Hematopoietic multipotent progenitor cell treated with erythropoietin and hydrocortisone succinate and interleukin-3 and kit ligand, for 15 days (in vitro differentiated cells): ENCODE data around the gene SLC35F5.
"Not testable (repeated sequence)": the region's sequence is repeated elsewhere in the genome, so short reads cannot be mapped to it uniquely, and the experiment has no call there.

ENCODE experiments used
- DNase-seq: peaks from one replicate; pipeline ENCODE4 v3.0.0-alpha.2; 2015; ENCODE audit warnings: low spot score

SLC35F5 gene

GRCh38 chr2:113756355-113757137 lies at the start of gene SLC35F5:
TSS of gene SLC35F5 (minus strand) at chr2:113756642. CDS start at chr2:113756409, 233 bp downstream.
- peak; percentile 95 for DNase-seq

GRCh38 chr2:113799375-113799774 lies 42.9 kb upstream of the SLC35F5 start:
- no peak for DNase-seq

- DNase-seq = no peak
These were observed 40.8 kb upstream of the SLC35F5 start for GRCh38 chr2:113797237-113797636.

- no peak for DNase-seq
These were observed 40.2 kb upstream of the SLC35F5 start for GRCh38 chr2:113796592-113797175.

- DNase-seq = no peak
These were observed 39.0 kb upstream of the SLC35F5 start for GRCh38 chr2:113795405-113795920.

GRCh38 chr2:113791697-113792590 lies 35.5 kb upstream of the SLC35F5 start:
- DNase-seq = no peak

- no peak for DNase-seq
These were observed 28.6 kb upstream of the SLC35F5 start for GRCh38 chr2:113784823-113785744.

- DNase-seq = no peak
These were observed 24.0 kb upstream of the SLC35F5 start for GRCh38 chr2:113780472-113780871.

GRCh38 chr2:113777371-113777770 lies 20.9 kb upstream of the SLC35F5 start:
- DNase-seq = no peak

- DNase-seq = no peak
These were observed 20.5 kb upstream of the SLC35F5 start for GRCh38 chr2:113776949-113777348.

GRCh38 chr2:113774616-113775015 lies 18.2 kb upstream of the SLC35F5 start:
- not testable (repeated sequence) for DNase-seq

- DNase-seq = no peak
These were observed 14.5 kb upstream of the SLC35F5 start for GRCh38 chr2:113770929-113771328.

- no peak for DNase-seq
These were observed 13.1 kb upstream of the SLC35F5 start for GRCh38 chr2:113769555-113769954.

- no peak for DNase-seq
These were observed 12.3 kb upstream of the SLC35F5 start for GRCh38 chr2:113768770-113769169.

- no peak for DNase-seq
These were observed 11.5 kb upstream of the SLC35F5 start for GRCh38 chr2:113767811-113768460.

- no peak for DNase-seq
These were observed 8.8 kb upstream of the SLC35F5 start for GRCh38 chr2:113765276-113765675.

GRCh38 chr2:113762377-113763118 lies 6.1 kb upstream of the SLC35F5 start:
- DNase-seq = no peak

GRCh38 chr2:113760400-113760799 lies 4.0 kb upstream of the SLC35F5 start:
- DNase-seq = no peak

GRCh38 chr2:113757138-113757657 lies 756 bp upstream of the SLC35F5 start:
- no peak for DNase-seq

- no peak for DNase-seq
These were observed 547 bp downstream of the SLC35F5 start for GRCh38 chr2:113755835-113756354.
